MM.1S (cell line): ENCODE data around the gene RTN4R.
A peak's percentile ranks its signal among the peaks of the same experiment; 100 is the strongest.

Experiments
- DNase-seq: peaks from one replicate; pipeline ENCODE4 v3.0.0-alpha.2; 2015
- H2AFZ ChIP-seq: fragments of 300-600 bp; sonication (generic); 2 replicates; pipeline ENCODE4 v1.6.0; 2016; ENCODE audit warnings: antibody characterized with exemption, low read length
- H3F3A ChIP-seq: fragments of 300-600 bp; sonication (generic); 2 replicates; pipeline ENCODE4 v1.6.1; 2016; ENCODE audit warnings: mild to moderate bottlenecking, antibody characterized with exemption, low read length, moderate library complexity, mixed read lengths; ENCODE audit not compliant: insufficient read depth
- H3K27ac ChIP-seq: fragments of 300-600 bp; sonication (generic); 2 replicates; pipeline ENCODE4 v1.5.1; 2016; ENCODE audit warnings: mild to moderate bottlenecking, low read length
- H3K27me3 ChIP-seq: fragments of 300-600 bp; sonication (generic); replicated peaks from 2 replicates; pipeline ENCODE4 v1.6.0; 2016; ENCODE audit warnings: low read length; ENCODE audit not compliant: insufficient read depth
- H3K36me3 ChIP-seq: fragments of 300-600 bp; sonication (generic); replicated peaks from 2 replicates; pipeline ENCODE4 v1.6.1; 2016; ENCODE audit warnings: mild to moderate bottlenecking, low read length, mixed read lengths; ENCODE audit not compliant: insufficient read depth
- H3K4me1 ChIP-seq: fragments of 300-600 bp; sonication (generic); 2 replicates; pipeline ENCODE4 v1.6.1; 2016; ENCODE audit warnings: low read length, mixed read lengths
- H3K4me2 ChIP-seq: fragments of 300-600 bp; sonication (generic); 2 replicates; pipeline ENCODE4 v1.6.0; 2016; ENCODE audit warnings: low read depth, low read length
- H3K4me3 ChIP-seq: fragments of 300-600 bp; sonication (generic); 2 replicates; pipeline ENCODE4 v1.5.1; 2016; ENCODE audit warnings: low read length, mixed read lengths
- H3K79me2 ChIP-seq: fragments of 300-600 bp; sonication (generic); 2 replicates; pipeline ENCODE4 v1.6.1; 2016; ENCODE audit warnings: mixed run types, low read length, mixed read lengths
- H3K9ac ChIP-seq: fragments of 300-600 bp; sonication (generic); 2 replicates; pipeline ENCODE4 v1.6.1; 2016; ENCODE audit warnings: low read length, mixed read lengths
- H3K9me2 ChIP-seq: fragments of 300-600 bp; sonication (generic); replicated peaks from 2 replicates; pipeline ENCODE4 v1.6.1; 2016; ENCODE audit warnings: mild to moderate bottlenecking, low read length, mixed read lengths; ENCODE audit not compliant: insufficient read depth
- H3K9me3 ChIP-seq: fragments of 300-600 bp; sonication (generic); replicated peaks from 2 replicates; pipeline ENCODE4 v1.6.1; 2016; ENCODE audit warnings: mild to moderate bottlenecking, low read length, mixed read lengths; ENCODE audit not compliant: insufficient read depth
- H4K20me1 ChIP-seq: fragments of 300-600 bp; sonication (generic); 2 replicates; pipeline ENCODE4 v1.6.1; 2016; ENCODE audit warnings: mild to moderate bottlenecking, low read length, moderate library complexity, mixed read lengths; ENCODE audit not compliant: insufficient read depth
- CTCF ChIP-seq: fragments of 300-600 bp; sonication (generic); IDR thresholded peaks from 2 replicates; pipeline ENCODE4 v1.5.1; 2016; ENCODE audit warnings: antibody characterized with exemption, low read length, mixed read lengths
- EZH2 ChIP-seq: fragments of 300-600 bp; sonication (generic); optimal IDR thresholded peaks from 2 replicates; pipeline ENCODE3; 2017; ENCODE audit warnings: low read depth, mild to moderate bottlenecking, antibody characterized with exemption, low read length, mixed read lengths
- EZH2phosphoT487 ChIP-seq: fragments of 300-600 bp; sonication (generic); IDR thresholded peaks from 2 replicates; pipeline ENCODE4 v1.6.1; 2018; ENCODE audit warnings: antibody characterized with exemption, low read length

The RTN4R gene

GRCh38 chr22:20235389-20235991 is 32.6 kb downstream of the RTN4R start:
- H3K9me2 ChIP-seq, result no peaks in the 10 kb centered on the region
- TF ChIP-seq CTCF (no peak), EZH2phosphoT487 (no peak), EZH2 (no peak)
- no peak overlapping the region for H3K27ac ChIP-seq
- no peaks in the 10 kb centered on the region for H3K79me2 ChIP-seq
- no peaks in the 10 kb centered on the region for H4K20me1 ChIP-seq
- H3K27me3 ChIP-seq, result peaks cover 93% of the 10 kb centered on the region
- H3K36me3 ChIP-seq, result no peaks in the 10 kb centered on the region
- H3K9ac ChIP-seq, result no peak overlapping the region
- no peaks in the 10 kb centered on the region for H3K9me3 ChIP-seq
- no peak overlapping the region for H3K4me2 ChIP-seq
- no peak overlapping the region for H3K4me3 ChIP-seq
- no peaks in the 10 kb centered on the region for H3F3A ChIP-seq
- H3K4me1 ChIP-seq, result no peaks in the 10 kb centered on the region
- DNase-seq, result no peak
- H2AFZ ChIP-seq, result no peak overlapping the region

GRCh38 chr22:20234760-20235388 is 33.2 kb downstream of the RTN4R start:
- no peaks in the 10 kb centered on the region for H3F3A ChIP-seq
- H3K27ac ChIP-seq, result no peak overlapping the region
- no peaks in the 10 kb centered on the region for H3K9me2 ChIP-seq
- H2AFZ ChIP-seq, result no peak overlapping the region
- H3K9ac ChIP-seq, result no peak overlapping the region
- H4K20me1 ChIP-seq, result no peaks in the 10 kb centered on the region
- no peaks in the 10 kb centered on the region for H3K79me2 ChIP-seq
- H3K27me3 ChIP-seq, result peaks cover 99% of the 10 kb centered on the region
- no peaks in the 10 kb centered on the region for H3K9me3 ChIP-seq
- H3K4me1 ChIP-seq, result no peaks in the 10 kb centered on the region
- TF ChIP-seq EZH2phosphoT487, result no peak
- TF ChIP-seq EZH2, result peak; percentile 67
- no peak for TF ChIP-seq CTCF
- no peak for DNase-seq
- H3K4me2 ChIP-seq, result no peak overlapping the region
- no peaks in the 10 kb centered on the region for H3K36me3 ChIP-seq
- no peak overlapping the region for H3K4me3 ChIP-seq

GRCh38 chr22:20234314-20234682 is 33.8 kb downstream of the RTN4R start:
- H3K4me3 ChIP-seq, result no peak overlapping the region
- H2AFZ ChIP-seq, result no peak overlapping the region
- H3K4me2 ChIP-seq, result no peak overlapping the region
- no peaks in the 10 kb centered on the region for H3K9me3 ChIP-seq
- no peaks in the 10 kb centered on the region for H4K20me1 ChIP-seq
- no peaks in the 10 kb centered on the region for H3K79me2 ChIP-seq
- no peak overlapping the region for H3K27ac ChIP-seq
- H3K36me3 ChIP-seq, result no peaks in the 10 kb centered on the region
- no peak for TF ChIP-seq CTCF
- no peak for TF ChIP-seq EZH2phosphoT487
- TF ChIP-seq EZH2, result no peak
- DNase-seq, result no peak
- no peaks in the 10 kb centered on the region for H3F3A ChIP-seq
- H3K27me3 ChIP-seq, result peaks cover 100% of the 10 kb centered on the region
- H3K9ac ChIP-seq, result no peak overlapping the region
- H3K9me2 ChIP-seq, result no peaks in the 10 kb centered on the region
- H3K4me1 ChIP-seq, result no peaks in the 10 kb centered on the region
